Activated T-helper 17 cell treated with anti-CD3 and anti-CD28 coated beads, Interleukin-2, amount 50 U/mL, for 72 hours (primary cell): Measurements from ENCODE around the gene BICC1. TPM values are rescaled to one million over a fixed set of nuclear protein-coding genes. Genes with fewer than 3 reads are reported as not detected.

Experiments
- ATAC-seq: fragments of 150-1000 bp; cut with Tn5 transposase; replicated peaks from 2 replicates; pipeline ENCODE4 v1.10.0; 2021; ENCODE audit warnings: mild to moderate bottlenecking, moderate library complexity
- H3K27ac Mint-ChIP-seq: one replicate; pipeline ENCODE4 v1.8.0; 2022; ENCODE audit warnings: mixed read lengths
- H3K27me3 Mint-ChIP-seq: one replicate; pipeline ENCODE4 v1.8.0; 2022; ENCODE audit warnings: mixed read lengths
- H3K36me3 Mint-ChIP-seq: one replicate; pipeline ENCODE4 v1.8.0; 2022; ENCODE audit warnings: low read depth, mild to moderate bottlenecking, mixed read lengths
- H3K4me1 Mint-ChIP-seq: one replicate; pipeline ENCODE4 v1.8.0; 2022; ENCODE audit warnings: mixed read lengths
- H3K4me3 Mint-ChIP-seq: one replicate; pipeline ENCODE4 v1.8.0; 2022; ENCODE audit warnings: mild to moderate bottlenecking, mixed read lengths
- H3K9me3 Mint-ChIP-seq: one replicate; pipeline ENCODE4 v1.8.0; 2022; ENCODE audit warnings: mixed read lengths
- total RNA-seq, 2 donors: library from RNA; stranded (reverse); gene quantifications; one replicate each; pipeline ENCODE4 v1.2.3, GENCODE V29; 2022

Gene BICC1
- total RNA-seq, 2 donors from 2014 or later, result 0.05 to 0.28 TPM

DNA sequence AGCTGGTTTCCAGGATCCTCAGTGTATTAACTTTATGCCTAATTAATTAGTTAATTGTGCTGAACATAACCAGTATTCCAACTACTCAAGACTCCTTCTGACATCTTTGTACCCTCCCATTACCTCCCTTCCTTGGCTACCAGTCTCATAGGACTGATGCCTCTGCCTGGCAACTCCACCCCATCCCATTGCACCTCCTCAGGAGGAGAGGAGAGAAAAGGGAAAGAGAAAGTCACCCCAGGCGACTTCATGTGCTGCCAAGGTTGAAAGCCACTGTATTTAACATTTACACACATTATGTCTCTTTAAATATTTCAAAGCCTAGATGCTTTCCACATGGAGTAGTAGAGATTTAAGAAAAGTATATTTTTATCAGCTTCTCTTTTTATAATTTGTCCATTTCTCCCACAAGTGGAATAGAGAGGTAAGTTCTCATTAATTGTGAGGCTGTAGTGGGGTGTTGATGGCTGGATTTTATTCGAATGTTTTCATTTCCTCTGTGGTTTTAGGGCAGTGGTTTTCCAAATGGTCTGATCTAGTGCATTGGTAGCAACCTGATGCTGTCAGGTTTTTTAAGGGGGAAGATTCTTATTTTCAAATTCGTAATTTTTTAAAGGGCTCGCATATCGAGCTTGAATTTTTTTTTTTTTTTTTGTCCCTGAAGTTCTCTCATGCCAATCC is 148.0 kb downstream of the BICC1 start:
- peaks cover 8% of the 10 kb centered on the region for H3K9me3 Mint-ChIP-seq
- ATAC-seq, result no peak
- H3K4me3 Mint-ChIP-seq, result no peak overlapping the region
- H3K27me3 Mint-ChIP-seq, result no peaks in the 10 kb centered on the region
- no peaks in the 10 kb centered on the region for H3K36me3 Mint-ChIP-seq
- no peak overlapping the region for H3K27ac Mint-ChIP-seq
- H3K4me1 Mint-ChIP-seq, result no peaks in the 10 kb centered on the region

DNA sequence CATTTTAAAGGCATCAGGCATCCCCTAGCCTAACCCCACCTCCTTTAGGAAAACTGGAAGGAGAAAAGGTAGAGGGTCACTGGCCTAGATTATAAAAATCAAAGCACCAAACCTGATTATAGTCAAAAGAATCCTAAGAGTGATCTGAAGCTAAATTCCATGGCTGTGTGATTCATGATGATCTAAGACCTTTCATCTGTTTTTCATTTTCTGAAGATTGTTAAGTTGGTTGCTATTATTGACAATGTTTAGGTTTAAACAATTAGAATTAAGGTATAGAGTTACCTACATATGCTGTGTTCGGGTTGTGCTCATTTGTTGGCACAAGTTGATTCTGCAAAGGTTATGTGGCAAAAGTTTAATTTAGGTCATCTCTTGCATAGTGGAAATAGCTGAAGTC is 148.7 kb downstream of the BICC1 start:
- ATAC-seq, result no peak
- no peak overlapping the region for H3K4me3 Mint-ChIP-seq
- no peaks in the 10 kb centered on the region for H3K36me3 Mint-ChIP-seq
- H3K4me1 Mint-ChIP-seq, result no peaks in the 10 kb centered on the region
- H3K27ac Mint-ChIP-seq, result no peak overlapping the region
- peaks cover 8% of the 10 kb centered on the region for H3K9me3 Mint-ChIP-seq
- no peaks in the 10 kb centered on the region for H3K27me3 Mint-ChIP-seq

DNA sequence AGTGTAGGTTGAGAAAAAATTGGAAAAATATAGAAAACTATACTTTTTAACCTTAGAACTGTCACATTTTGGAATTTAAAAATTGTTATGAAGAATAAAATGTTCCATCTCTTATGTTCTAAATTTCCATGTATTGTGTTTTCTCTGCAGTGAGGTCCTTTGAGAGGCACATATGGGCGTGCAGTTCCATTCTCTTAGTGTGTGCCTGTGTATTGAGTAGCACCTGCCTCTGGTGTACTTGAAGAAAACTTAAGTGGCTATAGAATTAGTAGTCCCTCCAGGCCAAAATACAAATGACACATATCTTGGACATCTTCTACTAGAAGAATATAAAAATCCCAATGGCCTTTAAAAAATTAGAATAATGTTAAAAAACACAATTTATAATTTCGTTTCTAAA is 149.2 kb downstream of the BICC1 start:
- Mint-ChIP-seq H3K36me3 (no peaks in the 10 kb centered on the region), H3K4me3 (no peak overlapping the region), H3K4me1 (no peaks in the 10 kb centered on the region), H3K27ac (no peak overlapping the region), H3K27me3 (no peaks in the 10 kb centered on the region), H3K9me3 (peaks cover 8% of the 10 kb centered on the region)
- ATAC-seq, result no peak

DNA sequence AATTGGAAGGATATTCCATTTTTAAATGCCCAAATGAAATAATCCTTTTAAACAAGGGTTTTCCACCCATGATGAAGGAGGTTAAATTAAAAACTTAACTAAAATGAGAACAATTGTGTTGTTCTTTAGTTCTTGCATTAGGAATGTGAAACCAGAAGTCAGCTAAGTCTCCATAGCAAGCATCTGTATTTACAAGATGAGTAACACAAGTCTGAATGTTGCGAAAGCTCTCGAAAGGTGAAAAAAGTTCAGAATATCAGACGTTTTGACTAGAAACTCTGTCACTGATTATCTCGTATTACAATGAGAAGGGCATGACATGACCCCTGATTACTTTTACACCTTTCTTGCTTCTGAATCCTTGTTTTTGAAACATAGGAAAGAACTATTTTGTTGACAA is 149.6 kb downstream of the BICC1 start:
- no peak overlapping the region for H3K27ac Mint-ChIP-seq
- H3K4me1 Mint-ChIP-seq, result no peaks in the 10 kb centered on the region
- H3K4me3 Mint-ChIP-seq, result no peak overlapping the region

DNA sequence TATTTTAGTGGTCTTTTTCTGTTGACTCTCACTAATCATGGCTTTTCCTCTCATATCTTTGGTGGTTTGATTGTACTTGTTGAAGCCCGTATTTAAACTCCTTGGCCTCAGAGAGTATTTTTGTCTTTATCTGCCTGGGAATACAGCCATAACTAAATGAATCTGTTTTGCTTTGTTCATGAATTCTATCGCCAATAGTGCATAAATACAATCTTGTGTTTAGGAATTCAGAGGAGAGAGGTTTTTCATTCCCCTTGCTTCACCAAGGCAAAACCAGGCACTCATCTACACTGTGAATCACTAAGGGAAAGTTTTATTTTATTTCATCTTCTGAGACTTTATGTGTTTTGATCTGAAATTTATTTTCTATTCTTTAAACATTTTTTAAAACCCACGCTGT is 152.7 kb downstream of the BICC1 start:
- no peak overlapping the region for H3K4me3 Mint-ChIP-seq
- no peaks in the 10 kb centered on the region for H3K27me3 Mint-ChIP-seq
- ATAC-seq, result no peak
- H3K36me3 Mint-ChIP-seq, result no peaks in the 10 kb centered on the region
- H3K9me3 Mint-ChIP-seq, result peaks cover 8% of the 10 kb centered on the region
- H3K4me1 Mint-ChIP-seq, result no peaks in the 10 kb centered on the region
- H3K27ac Mint-ChIP-seq, result no peak overlapping the region

More for the DNA sequence above, 149.6 kb downstream of the BICC1 start:
- H3K27me3 Mint-ChIP-seq, result no peaks in the 10 kb centered on the region
- peaks cover 8% of the 10 kb centered on the region for H3K9me3 Mint-ChIP-seq
- H3K36me3 Mint-ChIP-seq, result no peaks in the 10 kb centered on the region
- ATAC-seq, result no peak

DNA sequence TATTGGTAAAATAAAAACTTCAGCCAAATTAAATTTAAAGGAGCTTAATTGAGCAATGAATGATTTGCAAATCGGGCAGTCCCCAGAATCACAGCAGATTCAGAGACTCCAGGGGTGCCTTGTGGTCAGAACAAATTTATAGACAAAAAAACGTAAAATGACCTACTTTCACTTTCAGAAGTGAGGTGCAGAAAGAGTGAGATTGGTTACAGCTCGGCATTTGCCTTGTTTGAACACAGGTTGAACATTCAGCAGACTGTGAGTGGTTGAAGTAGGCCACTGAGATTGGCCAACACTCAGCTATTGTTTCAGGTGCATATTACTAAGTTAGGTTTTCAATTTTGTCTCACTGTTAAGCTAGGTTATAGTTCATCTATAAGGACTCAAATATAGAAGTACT is 153.4 kb downstream of the BICC1 start:
- peak; percentile 90 for ATAC-seq
- H3K4me3 Mint-ChIP-seq, result peak overlapping the region; percentile 43
- H3K27ac Mint-ChIP-seq, result peak overlapping the region; percentile 8
- no peaks in the 10 kb centered on the region for H3K36me3 Mint-ChIP-seq
- H3K27me3 Mint-ChIP-seq, result no peaks in the 10 kb centered on the region
- H3K9me3 Mint-ChIP-seq, result peaks cover 8% of the 10 kb centered on the region
- no peaks in the 10 kb centered on the region for H3K4me1 Mint-ChIP-seq

DNA sequence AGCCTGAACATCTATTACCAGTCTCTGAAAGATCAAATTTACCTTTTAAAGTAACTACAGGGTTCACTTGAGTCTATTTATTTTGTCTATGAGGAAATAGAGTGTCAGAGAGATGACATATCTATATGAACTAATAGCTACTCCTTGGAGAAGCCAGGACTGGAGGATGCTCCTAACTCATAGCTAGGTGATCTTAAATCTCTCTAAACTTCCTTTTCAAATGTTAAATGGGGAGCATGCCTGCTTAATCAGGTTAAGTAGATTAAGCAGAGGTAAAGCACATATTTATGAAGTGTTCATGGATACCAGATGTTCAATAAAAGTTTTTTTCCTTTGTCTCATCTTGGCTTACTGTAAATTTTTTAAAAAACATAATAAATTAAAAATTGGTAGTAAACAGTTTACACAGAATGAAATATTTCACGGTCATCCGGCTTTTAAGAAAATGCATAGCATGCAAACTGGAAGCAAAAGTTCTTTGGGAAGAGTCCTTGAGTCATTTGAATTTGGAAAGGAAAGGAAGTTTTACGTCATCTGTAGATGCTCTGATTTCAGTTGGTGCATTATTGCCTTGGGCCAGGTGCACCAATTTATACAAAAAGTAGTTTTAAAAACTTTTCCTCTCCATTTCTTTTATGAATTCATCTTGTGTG is 155.1 kb downstream of the BICC1 start:
- ATAC-seq, result no peak

DNA sequence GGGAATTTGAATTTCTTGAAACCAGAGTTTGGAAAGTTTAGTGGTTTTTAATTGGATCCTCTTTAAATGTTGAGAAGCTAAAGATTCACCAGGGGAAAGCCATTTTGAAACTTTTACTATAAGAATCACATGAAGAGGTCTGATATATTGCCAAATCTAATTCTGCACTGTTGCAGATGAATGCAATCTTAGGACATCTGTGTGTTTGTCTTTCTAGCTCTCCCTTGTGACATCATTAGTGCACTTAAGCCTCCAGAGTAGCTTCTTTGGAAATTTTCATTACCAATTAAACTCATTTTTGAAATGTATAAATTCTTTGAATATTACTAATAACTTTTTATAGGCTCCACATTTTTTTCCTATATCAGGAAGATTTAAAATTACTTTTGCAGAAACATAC is 160.2 kb downstream of the BICC1 start:
- H3K4me3 Mint-ChIP-seq, result no peak overlapping the region
- H3K27me3 Mint-ChIP-seq, result peaks cover 13% of the 10 kb centered on the region
- H3K9me3 Mint-ChIP-seq, result no peaks in the 10 kb centered on the region
- H3K4me1 Mint-ChIP-seq, result no peaks in the 10 kb centered on the region
- no peaks in the 10 kb centered on the region for H3K36me3 Mint-ChIP-seq
- H3K27ac Mint-ChIP-seq, result no peak overlapping the region
- ATAC-seq, result no peak

More for the DNA sequence above, 155.1 kb downstream of the BICC1 start:
- H3K27me3 Mint-ChIP-seq, result no peaks in the 10 kb centered on the region
- H3K4me3 Mint-ChIP-seq, result no peak overlapping the region
- H3K36me3 Mint-ChIP-seq, result no peaks in the 10 kb centered on the region
- no peaks in the 10 kb centered on the region for H3K4me1 Mint-ChIP-seq
- no peak overlapping the region for H3K27ac Mint-ChIP-seq
- peaks cover 8% of the 10 kb centered on the region for H3K9me3 Mint-ChIP-seq

DNA sequence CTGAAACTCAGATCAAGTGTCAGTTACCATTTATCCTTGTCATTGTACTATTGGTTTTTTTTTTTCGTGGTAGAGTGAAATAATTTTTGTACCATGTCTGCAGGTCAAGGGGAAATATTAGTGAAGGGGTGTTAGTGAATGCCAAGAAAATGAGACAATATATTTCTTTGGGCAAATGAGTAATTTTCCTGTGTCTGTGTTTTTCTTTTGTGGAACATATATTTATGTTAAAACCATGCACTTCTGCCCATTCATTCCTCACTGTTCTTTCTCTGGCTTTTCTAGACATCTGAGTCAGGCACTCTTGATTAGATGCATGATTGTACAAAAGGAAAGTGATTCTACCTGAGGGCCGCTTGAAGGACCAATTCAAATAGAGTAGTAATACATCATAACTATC is 161.6 kb downstream of the BICC1 start:
- Mint-ChIP-seq H3K4me1 (no peaks in the 10 kb centered on the region), H3K27me3 (peaks cover 13% of the 10 kb centered on the region), H3K27ac (no peak overlapping the region), H3K36me3 (no peaks in the 10 kb centered on the region), H3K9me3 (no peaks in the 10 kb centered on the region), H3K4me3 (no peak overlapping the region)
- ATAC-seq, result no peak

DNA sequence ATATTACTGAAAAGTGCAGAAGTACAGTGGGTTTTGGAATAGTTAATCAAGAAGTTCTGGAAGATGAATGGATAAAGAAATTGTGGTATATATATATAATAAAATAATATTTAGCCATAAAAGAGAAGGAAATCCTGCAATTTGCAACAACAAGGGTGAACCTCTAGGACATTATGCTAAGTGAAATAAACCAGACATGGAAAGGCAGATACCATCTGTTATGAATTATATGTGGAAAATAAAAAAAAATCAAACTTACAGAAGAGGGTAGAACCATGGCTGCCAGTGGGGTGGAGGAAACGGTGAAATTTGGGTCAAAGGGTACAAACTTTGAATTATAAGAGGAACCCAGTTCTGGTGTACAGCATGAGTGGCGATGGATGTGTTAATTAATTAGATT is 162.6 kb downstream of the BICC1 start:
- H3K4me3 Mint-ChIP-seq, result no peak overlapping the region
- H3K27me3 Mint-ChIP-seq, result peaks cover 13% of the 10 kb centered on the region
- no peaks in the 10 kb centered on the region for H3K9me3 Mint-ChIP-seq
- H3K4me1 Mint-ChIP-seq, result no peaks in the 10 kb centered on the region
- no peaks in the 10 kb centered on the region for H3K36me3 Mint-ChIP-seq
- no peak overlapping the region for H3K27ac Mint-ChIP-seq
- ATAC-seq, result no peak

DNA sequence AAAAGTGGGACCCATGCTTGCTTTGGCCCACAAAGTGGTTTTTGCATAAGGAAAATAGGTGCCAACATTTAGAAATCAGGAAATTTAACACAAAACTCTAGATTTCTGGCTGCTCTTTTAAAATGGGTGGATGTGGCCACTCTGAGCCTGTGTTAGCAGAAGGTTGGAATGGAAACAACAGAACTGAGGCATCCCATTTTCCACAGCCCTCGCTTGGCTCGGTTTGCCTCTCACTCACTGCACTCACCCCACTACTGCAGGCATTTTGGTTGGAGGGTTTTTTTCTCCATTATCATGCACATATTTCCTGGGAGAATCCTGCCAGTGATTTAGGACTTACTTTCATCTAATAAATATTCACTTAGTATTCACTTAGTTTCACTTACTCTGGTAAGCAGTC is 178.9 kb downstream of the BICC1 start:
- H3K4me3 Mint-ChIP-seq, result no peak overlapping the region
- H3K4me1 Mint-ChIP-seq, result no peaks in the 10 kb centered on the region
- H3K27me3 Mint-ChIP-seq, result peaks cover 7% of the 10 kb centered on the region
- no peaks in the 10 kb centered on the region for H3K36me3 Mint-ChIP-seq
- ATAC-seq, result no peak
- H3K27ac Mint-ChIP-seq, result no peak overlapping the region
- peaks cover 15% of the 10 kb centered on the region for H3K9me3 Mint-ChIP-seq

DNA sequence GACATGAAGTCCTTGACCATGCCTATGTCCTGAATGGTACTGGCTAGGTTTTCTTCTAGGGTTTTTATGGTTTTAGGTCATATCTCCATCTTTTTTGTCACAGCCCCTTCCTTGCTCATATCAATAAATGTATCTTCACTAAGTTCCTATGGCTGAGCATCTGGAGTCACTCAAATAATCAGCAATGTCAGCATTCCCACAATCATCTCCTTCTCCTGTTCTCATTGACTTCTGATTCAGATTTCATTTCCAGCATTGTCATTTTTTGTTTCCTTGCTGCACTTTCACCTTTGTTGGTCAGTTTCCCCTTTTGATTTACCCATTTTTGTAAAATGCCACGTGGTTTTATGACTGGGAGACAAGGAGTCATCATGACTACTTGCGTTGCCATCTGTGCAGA is 181.2 kb downstream of the BICC1 start:
- no peak for ATAC-seq
- Mint-ChIP-seq H3K9me3 (peaks cover 14% of the 10 kb centered on the region), H3K4me1 (no peaks in the 10 kb centered on the region), H3K4me3 (no peak overlapping the region), H3K27me3 (peaks cover 11% of the 10 kb centered on the region), H3K27ac (no peak overlapping the region), H3K36me3 (no peaks in the 10 kb centered on the region)

DNA sequence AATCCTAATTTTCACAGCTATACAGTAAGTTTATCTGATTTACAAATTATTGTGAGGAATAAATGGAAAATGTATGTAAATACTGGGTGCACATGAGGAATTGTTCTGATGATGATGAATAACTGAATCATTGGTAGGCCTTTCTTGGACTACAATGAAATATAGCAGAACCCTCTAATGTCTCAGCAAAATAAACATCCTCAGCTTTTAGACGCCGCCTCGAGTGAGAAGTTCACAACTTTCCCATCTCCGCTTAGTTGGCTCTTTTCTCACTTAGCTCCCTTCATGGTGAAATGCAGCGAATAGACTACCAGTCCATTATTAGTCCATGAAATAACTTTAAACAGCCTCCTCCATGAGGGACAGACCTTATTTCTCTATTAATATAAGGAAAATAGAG is 182.3 kb downstream of the BICC1 start:
- Mint-ChIP-seq H3K9me3 (peaks cover 14% of the 10 kb centered on the region), H3K36me3 (no peaks in the 10 kb centered on the region), H3K27ac (no peak overlapping the region), H3K4me3 (no peak overlapping the region), H3K27me3 (peaks cover 11% of the 10 kb centered on the region), H3K4me1 (no peaks in the 10 kb centered on the region)
- ATAC-seq, result no peak

DNA sequence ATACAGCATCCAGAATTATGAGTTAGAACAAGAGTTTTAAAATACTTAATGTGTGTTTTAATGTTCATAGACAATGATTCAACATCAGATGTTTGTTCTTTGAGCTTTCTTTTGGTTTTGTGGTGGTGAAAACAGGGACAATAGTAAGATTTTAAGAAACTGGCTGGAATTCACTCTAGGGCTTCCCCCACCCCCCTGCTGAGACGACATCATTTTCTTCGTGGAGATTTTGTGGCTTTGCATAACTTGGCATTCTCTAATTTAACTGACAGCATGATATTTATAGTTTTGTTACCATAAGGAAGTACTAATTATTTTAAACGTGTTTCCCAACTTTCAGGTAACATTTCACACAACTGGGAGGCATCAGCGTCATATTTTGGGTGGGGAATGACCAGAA is 184.1 kb downstream of the BICC1 start:
- Mint-ChIP-seq H3K9me3 (peaks cover 8% of the 10 kb centered on the region), H3K27ac (no peak overlapping the region), H3K27me3 (peaks cover 4% of the 10 kb centered on the region), H3K36me3 (no peaks in the 10 kb centered on the region), H3K4me1 (no peaks in the 10 kb centered on the region), H3K4me3 (no peak overlapping the region)
- ATAC-seq, result no peak

DNA sequence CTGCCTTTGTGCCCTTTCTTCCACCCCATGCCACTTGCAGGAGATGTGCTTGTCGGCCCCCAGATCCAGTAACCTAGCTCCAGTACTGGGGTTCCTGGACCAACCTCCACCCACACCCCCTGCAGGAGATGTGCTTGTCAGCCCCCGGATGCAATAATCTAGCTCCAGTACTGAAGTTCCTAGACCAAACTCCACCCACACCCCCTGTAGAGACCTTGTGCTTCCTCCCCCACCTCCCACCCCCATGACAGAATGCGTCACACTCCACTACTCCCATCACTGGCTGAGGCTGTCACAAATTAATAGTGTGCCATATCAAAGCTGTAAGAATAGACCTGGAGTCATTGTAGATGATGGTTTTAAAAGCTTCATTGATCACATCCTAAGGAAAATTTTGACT is 185.0 kb downstream of the BICC1 start:
- Mint-ChIP-seq H3K4me1 (no peaks in the 10 kb centered on the region), H3K4me3 (no peak overlapping the region), H3K9me3 (peaks cover 4% of the 10 kb centered on the region)

More for the DNA sequence above, 185.0 kb downstream of the BICC1 start:
- peaks cover 4% of the 10 kb centered on the region for H3K27me3 Mint-ChIP-seq
- no peaks in the 10 kb centered on the region for H3K36me3 Mint-ChIP-seq
- H3K27ac Mint-ChIP-seq, result no peak overlapping the region
- ATAC-seq, result no peak
